ENCODE results near the gene NLRP13.
"Not testable (repeated sequence)": the region's sequence is repeated elsewhere in the genome, so short reads cannot be mapped to it uniquely, and the experiment has no call there.

NLRP13 gene, protein sequence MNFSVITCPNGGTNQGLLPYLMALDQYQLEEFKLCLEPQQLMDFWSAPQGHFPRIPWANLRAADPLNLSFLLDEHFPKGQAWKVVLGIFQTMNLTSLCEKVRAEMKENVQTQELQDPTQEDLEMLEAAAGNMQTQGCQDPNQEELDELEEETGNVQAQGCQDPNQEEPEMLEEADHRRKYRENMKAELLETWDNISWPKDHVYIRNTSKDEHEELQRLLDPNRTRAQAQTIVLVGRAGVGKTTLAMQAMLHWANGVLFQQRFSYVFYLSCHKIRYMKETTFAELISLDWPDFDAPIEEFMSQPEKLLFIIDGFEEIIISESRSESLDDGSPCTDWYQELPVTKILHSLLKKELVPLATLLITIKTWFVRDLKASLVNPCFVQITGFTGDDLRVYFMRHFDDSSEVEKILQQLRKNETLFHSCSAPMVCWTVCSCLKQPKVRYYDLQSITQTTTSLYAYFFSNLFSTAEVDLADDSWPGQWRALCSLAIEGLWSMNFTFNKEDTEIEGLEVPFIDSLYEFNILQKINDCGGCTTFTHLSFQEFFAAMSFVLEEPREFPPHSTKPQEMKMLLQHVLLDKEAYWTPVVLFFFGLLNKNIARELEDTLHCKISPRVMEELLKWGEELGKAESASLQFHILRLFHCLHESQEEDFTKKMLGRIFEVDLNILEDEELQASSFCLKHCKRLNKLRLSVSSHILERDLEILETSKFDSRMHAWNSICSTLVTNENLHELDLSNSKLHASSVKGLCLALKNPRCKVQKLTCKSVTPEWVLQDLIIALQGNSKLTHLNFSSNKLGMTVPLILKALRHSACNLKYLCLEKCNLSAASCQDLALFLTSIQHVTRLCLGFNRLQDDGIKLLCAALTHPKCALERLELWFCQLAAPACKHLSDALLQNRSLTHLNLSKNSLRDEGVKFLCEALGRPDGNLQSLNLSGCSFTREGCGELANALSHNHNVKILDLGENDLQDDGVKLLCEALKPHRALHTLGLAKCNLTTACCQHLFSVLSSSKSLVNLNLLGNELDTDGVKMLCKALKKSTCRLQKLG

GRCh38 chr19:55931936-55932386 lies at the start of gene NLRP13:
NLRP13 (minus strand) TSS chr19:55932336; CDS start chr19:55932311, 25 bp downstream.
- no peak for DNase-seq

DNA sequence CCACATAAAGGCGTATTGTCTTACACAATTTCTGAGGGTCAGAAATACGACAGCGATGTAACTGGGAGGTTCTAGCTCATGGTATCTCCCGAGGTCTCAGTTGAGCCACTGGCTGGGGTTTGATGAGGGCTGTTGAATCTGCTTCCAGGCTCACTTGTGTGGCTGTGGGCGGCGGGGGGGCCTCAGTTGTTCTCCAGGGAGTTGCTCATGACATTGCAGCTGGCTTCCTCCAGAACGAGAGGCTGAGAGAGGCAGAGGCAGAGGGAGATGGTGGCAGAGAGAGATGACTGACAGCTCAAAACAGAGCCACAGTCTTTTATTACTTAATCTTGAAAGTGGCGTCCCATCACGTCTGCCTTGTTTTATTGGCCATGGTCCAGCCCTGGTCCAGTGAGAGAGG lies 48.3 kb upstream of the NLRP13 start:
- DNase-seq: no peak

GRCh38 chr19:55973982-55974381 lies 41.8 kb upstream of the NLRP13 start:
- DNase-seq: no peak

DNA sequence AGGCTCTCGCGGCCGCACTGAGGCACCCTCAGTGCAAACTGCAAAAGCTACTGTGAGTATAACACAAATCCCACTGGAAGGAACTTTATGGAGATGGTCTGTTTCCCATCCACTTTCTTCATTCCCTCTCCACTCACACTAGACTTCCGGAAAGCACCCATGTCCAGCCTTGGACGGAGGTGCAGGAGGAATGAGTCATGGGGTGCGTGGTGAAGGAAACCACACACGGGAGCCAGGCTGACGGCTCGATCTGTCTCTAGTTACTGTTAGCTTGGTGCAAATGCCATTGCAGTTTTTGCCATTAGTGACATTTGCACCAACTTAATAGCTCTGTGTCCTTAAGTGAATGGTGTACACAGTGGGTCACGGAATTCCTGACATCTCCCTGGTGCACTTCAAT lies 30.1 kb upstream of the NLRP13 start:
- DNase-seq: no peak

GRCh38 chr19:55959996-55960675 lies 28.0 kb upstream of the NLRP13 start:
- DNase-seq: no peak

DNA sequence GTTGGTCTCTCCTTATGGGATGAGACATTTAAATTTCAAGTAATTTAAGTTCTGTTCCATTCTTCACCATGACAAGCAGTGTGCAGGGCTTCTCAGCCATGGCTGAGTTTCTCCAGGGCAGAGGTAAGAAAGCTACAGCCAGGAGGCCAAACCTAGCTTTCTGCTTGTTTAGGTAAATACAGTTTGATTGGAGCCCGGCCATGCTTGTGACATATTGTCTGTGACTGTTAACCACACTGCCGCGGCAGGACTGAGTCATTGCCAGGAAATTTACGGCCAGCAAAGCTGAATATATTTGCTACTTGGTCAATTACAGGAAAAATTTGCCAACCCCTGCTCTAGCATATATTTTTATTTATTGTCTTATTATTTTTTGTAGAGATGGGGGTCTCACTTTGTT lies 26.2 kb upstream of the NLRP13 start:
- peak; percentile 2 to 32 for DNase-seq

DNA sequence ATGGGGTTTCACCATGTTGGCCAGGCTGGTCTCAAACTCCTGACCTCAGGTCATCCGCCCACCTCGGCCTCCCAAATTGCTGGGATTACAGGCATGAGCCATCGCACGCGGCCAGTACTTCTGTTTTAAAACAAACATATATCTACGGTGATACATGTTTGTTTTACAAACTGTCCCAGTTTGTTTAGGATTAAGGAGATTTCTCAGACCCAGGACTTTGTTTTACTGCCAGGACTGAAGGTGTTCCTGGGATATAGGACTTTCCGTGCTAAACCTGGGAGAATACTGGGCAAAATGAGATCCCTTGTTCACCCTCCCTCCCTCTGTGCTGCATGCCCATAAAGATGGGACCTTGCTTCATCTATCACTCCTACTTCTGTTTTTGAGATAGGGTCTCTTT lies 24.3 kb upstream of the NLRP13 start:
- DNase-seq: no peak

DNA sequence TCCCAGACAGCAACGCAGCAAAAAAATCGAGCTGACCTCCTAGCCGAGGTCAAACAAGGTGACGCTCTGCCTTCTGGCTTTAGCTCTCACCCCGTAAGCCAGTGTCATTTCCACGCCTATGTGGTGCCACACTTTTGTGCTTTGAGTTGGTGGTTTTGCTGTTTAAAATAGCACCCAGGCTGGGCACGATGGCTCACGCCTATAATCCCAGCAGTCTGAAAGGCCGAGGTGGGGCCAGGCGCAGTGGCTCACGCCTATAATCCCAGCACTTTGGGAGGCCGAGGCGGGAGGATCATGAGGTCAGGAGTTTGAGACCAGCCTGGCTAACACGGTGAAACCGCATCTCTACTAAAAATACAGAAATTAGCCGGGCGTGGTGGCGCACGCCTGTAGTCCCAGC lies 18.4 kb upstream of the NLRP13 start:
- not testable (repeated sequence) for DNase-seq

DNA sequence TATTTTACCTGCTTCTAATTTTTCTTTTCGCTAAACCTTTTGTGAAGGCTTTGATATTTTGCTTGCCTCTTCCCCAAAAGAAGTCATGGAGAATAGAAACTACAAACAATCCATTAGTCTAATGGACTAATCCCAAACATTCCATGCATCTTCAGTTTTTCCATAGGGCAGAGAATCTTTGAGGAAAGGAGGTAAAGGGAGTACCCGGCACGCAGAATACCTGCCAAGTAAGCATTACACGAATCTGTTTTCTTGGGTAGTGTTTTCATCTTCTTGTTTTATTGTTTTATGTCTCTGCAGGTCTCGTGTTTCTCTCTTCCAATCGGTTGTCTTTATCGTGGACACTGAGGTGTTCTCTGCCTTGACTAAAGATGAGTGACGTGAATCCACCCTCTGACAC lies 15.4 kb upstream of the NLRP13 start, which contains the start of gene NLRP8:
Gene NLRP8, plus strand, starts transcription at position 301 of the 400 bp plus-strand sequence.
- DNase-seq: no peak

GRCh38 chr19:55940306-55940705 lies 8.2 kb upstream of the NLRP13 start:
- DNase-seq: no peak

GRCh38 chr19:55939206-55939605 lies 7.1 kb upstream of the NLRP13 start:
- DNase-seq: no peak

- no peak for DNase-seq
Measured at GRCh38 chr19:55935206-55935605, 3.1 kb upstream of the NLRP13 start.

DNA sequence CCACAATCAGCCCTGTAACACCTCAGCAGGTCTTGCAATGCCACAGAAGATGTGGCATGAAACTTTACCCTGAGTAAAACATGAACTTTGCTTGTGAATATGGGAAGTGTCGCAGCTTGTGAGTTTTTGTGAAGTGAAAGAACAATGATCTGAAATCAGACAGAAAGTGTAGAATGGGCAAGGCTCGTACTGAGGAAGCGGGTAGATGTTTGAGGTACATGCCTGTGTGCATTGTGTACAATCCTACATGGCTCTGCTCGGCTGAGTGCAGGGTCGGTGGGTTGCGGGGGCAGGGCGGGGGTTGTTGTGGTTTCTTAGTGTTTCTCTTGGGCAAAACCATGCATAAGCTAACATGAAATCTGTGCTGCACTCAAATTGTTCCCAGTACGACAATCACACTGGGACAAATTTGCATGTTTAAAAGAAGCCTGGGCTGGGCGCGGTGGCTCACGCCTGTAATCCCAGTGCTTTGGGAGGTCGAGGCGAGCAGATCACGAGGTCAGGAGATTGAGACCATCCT lies 1.1 kb downstream of the NLRP13 start:
- DNase-seq: no peak

GRCh38 chr19:55929258-55929657 lies 2.9 kb downstream of the NLRP13 start:
- DNase-seq: not testable (repeated sequence)

- DNase-seq: no peak
Measured at GRCh38 chr19:55927991-55928390, 4.1 kb downstream of the NLRP13 start.

DNA sequence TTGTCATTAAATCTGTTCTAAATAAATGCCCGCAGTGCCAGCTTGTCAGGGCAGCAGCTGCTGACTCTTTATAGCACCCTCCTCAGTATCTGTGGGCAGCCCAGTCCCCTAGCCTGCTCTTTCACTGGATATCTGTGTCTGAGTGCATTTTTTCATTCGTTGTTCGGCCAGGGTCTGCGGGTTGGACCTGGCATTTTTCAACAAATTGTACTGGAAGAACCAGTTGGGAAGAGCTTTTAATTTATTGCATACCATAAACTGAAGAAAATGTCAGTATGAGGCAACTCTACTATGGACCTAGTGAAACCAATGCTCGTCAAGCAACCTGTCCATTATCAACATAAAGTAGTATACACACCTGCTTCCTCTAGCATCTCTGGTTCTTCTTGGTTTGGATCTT lies 8.6 kb downstream of the NLRP13 start:
- no peak for DNase-seq

DNA sequence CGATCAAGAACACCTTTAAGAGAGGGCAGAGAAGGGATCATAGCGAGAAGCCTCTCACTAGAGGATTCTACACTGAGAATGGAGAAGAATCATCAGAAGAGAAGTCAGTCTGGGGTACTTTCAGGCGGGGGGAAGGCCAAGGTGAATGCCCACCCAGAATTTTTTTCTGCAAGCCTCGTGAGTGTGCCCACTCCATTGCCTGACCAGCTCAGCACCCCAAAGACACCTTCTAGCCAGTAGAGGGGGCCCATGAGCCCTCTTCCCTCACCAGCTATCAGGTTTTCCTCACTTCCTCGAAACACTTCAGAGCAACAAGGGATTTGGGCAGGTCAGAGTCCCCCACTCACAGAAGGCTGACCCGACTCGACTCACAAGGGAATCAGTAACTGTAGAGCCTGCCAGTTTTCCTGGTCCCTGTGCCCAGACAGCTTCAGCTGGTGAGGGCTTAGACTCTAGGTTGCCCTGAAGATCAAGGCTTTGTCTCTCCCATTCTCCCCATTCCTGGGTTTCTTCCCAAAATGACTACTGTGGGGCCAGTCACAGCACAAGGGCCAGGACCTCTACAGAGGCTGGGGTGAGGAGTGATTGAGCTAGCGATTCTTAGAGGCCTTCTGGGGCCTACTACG lies 18.4 kb downstream of the NLRP13 start:
- DNase-seq: peak in 1 of 2 experiments; percentile 29

DNA sequence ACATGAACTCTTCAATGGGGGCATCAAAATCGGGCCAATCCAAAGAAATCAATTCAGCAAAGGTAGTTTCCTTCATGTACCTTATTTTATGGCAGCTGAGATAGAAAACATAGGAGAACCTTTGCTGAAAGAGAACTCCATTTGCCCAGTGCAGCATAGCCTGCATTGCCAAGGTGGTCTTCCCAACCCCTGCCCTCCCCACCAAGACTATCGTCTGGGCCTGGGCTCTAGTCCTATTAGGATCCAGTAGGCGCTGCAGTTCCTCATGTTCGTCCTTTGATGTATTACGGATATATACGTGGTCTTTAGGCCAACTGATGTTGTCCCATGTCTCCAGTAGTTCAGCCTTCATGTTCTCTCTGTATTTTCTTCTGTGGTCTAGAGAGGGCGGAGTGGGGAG lies 19.2 kb downstream of the NLRP13 start:
- no peak for DNase-seq

DNA sequence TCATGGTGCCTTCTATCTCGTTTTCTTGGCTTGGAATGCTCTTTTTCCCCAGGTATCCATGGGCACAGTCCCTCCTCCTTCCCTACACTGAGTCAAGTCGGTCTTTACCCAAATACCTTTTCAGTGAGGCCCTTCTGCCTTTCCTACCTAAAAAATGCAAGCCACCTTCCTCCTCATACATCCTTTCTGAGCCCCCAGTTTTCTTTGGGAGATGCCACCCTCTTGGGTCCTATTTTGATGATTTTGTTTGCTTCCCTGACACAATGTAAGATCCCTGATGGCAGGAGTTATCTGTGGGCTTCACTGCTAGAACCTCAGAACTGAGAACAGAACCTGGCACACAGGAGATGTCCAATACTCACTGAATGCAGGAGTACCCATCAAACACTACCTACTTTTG lies 22.3 kb downstream of the NLRP13 start:
- DNase-seq: no peak

DNA sequence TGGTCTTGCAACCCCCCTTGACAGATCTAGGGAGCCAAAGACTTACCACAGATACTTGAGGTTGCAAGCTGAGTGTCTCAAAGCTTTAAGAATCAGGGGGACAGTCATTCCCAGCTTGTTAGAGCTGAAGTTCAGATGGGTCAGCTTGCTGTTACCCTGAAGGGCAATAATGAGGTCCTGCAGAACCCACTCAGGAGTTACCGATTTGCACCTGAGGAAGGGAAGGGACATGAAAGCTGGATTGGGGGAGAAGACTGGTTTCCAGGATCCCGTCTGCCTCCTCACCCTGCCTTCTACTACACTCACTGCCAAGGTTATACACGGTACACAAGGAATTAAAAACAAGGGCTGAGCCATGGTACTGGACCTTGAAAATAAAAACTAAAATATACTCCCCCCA lies 24.4 kb downstream of the NLRP13 start:
- no peak for DNase-seq

DNA sequence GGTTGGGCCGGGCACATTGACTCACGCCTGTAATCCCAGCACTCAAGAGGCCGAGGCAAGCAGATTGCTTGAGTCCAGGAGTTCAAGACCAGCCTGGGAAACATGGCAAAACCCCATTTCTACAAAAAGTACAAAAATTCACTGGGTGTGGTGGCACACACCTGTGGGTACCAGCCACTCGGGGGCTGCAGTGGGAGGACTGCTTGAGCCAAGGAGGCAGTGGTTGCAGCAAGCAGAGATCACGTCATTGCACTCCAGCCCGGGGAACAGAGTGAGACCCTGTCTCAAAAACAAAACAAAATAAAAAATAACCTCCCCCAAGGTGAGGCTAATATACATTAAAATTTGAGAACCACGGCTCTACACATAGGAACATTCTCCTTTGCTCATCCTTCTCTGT lies 24.9 kb downstream of the NLRP13 start:
- DNase-seq: no peak

GRCh38 chr19:55902080-55902751 lies 29.9 kb downstream of the NLRP13 start:
- DNase-seq: no peak
